Stomach (tissue), 4 donors: ENCODE measurements around the gene PIANP.

Source experiments
- CTCF ChIP-seq, 7 experiments: fragments of 450-650 bp in 4 of 7; fragments of 200-600 bp in 3 of 7; sonication (generic) in 3 of 7; IDR thresholded peaks; one replicate each; pipeline ENCODE4 v1.5.1; 2016 to 2019; ENCODE audit warnings: antibody characterized with exemption in 7 of 7, control low read depth in 2 of 7, mild to moderate bottlenecking in 1 of 7
- POLR2AphosphoS5 ChIP-seq, 3 donors: sonication (generic); formaldehyde crosslinking; IDR thresholded peaks; one replicate each; pipeline ENCODE4 v1.6.1; 2016; ENCODE audit warnings: antibody characterized with exemption in 3 of 3

- no peak for TF ChIP-seq POLR2AphosphoS5 (IDR thresholded peaks at IDR 0.05)
- no peak for TF ChIP-seq CTCF (IDR thresholded peaks at IDR 0.05)
These were observed 12.0 kb downstream of the PIANP start for GRCh38 chr12:6688543-6688998.
